Omental fat pad (tissue), 4 donors: ENCODE measurements around the gene EPOP. TPM values are rescaled to one million over a fixed set of nuclear protein-coding genes. Genes with fewer than 3 reads are reported as not detected.
A peak's percentile ranks its signal among the peaks of the same experiment; 100 is the strongest.

Experiments
- ATAC-seq: fragments of 150-250 bp; one replicate; pipeline ENCODE4 v1.9.1; 2016; ENCODE audit warnings: mild to moderate bottlenecking, moderate library complexity; ENCODE audit not compliant: low FRiP score
- DNase-seq: peaks from one replicate; pipeline ENCODE4 v3.0.0-alpha.2; 2019; ENCODE audit warnings: low spot score
- CTCF ChIP-seq, 3 donors: fragments of 450-650 bp; IDR thresholded peaks; one replicate each; pipeline ENCODE4 v1.5.1; 2016 to 2017; ENCODE audit warnings: antibody characterized with exemption in 3 of 3, mild to moderate bottlenecking in 3 of 3, moderate library complexity in 2 of 3
- total RNA-seq, 4 donors: library from RNA; depleted of rRNA; stranded (reverse); fragments of >200 nt; gene quantifications; one replicate each; pipeline ENCODE4 v1.1.0, GENCODE V29; 2016

The EPOP gene
- total RNA-seq, 4 donors from 2014 or later: 0.38 to 5.2 (median 1.5) TPM

GRCh38 chr17:38663964-38664644 is 10.7 kb downstream of the EPOP start:
- DNase-seq: no peak
- TF ChIP-seq CTCF (IDR thresholded peaks at IDR 0.05): no peak
- no peak for ATAC-seq

GRCh38 chr17:38663125-38663751 is 11.5 kb downstream of the EPOP start:
- ATAC-seq (no peak), DNase-seq (no peak)
- no peak for TF ChIP-seq CTCF (IDR thresholded peaks at IDR 0.05)

GRCh38 chr17:38660097-38661025 is 14.4 kb downstream of the EPOP start:
- DNase-seq (no peak), ATAC-seq (no peak)
- no peak for TF ChIP-seq CTCF (IDR thresholded peaks at IDR 0.05)

DNA sequence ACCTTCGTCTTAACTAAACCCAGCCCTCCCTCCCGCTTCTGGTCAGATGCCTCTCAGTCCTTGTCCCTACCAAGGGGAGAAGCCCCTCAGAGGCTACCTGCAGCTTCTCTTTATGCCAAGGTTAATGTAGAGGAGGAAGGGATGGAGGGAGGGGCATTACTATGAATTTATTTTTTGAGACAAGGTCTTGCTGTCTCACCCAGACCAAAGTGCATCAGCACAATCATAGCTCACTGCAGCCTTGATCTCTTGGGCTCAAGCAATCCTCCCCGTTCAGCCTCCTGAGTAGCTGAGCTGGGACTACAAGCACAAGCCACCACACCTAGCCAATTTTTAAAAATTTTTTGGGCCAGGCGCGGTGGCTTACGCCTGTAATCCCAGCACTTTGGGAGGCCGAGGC is 15.3 kb downstream of the EPOP start:
- no peak for DNase-seq
- ATAC-seq: no peak
- no peak for TF ChIP-seq CTCF (IDR thresholded peaks at IDR 0.05)

DNA sequence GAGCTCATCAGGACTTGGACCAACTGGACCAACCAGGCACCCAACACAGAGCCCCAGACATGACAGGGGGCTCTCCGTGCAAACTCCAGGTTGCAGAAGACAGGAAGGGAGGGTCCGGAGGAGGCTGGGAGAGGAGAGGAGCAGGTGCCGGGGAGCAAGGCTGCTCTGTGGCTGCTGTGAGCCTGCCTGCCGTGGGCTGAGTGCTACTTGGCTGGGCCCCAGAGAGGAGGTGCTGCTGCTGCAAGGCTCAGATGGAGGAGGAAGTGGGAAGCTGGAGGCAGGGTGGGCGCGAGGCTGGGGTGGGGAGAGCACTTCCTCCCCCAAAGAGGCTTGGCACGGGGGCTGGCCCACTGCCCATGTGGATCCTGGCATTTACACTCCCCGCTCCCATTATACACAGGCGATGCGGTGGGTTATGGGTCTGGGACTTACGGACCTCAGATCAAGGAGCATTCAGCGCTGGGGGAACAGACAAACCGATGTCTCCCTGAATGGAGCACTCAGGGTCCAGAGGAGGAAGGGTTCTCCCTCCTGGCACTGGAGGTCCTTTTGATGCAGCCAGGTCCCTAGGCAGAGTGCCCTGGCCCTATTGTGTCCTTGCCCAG is 15.9 kb downstream of the EPOP start:
- peak; percentile 43 for ATAC-seq
- no peak for DNase-seq
- no peak for TF ChIP-seq CTCF (IDR thresholded peaks at IDR 0.05)

- ATAC-seq: no peak
- no peak for DNase-seq
- no peak for TF ChIP-seq CTCF (IDR thresholded peaks at IDR 0.05)
Observed at GRCh38 chr17:38657824-38658740, 16.7 kb downstream of the EPOP start.
